SK-N-MC (cell line): Measurements from ENCODE around the gene AGAP1.

Experiments used
- DNase-seq: peaks from one replicate; pipeline ENCODE4 v3.0.0-alpha.2; 2011; ENCODE audit warnings: low read depth, low spot score
- H3K27ac ChIP-seq: fragments of 200-600 bp; sonication (generic); 2 replicates; pipeline ENCODE4 v1.5.1; 2016; ENCODE audit warnings: mixed run types
- H3K36me3 ChIP-seq: fragments of 200-600 bp; sonication (generic); 2 replicates; pipeline ENCODE4 v1.6.1; 2017; ENCODE audit warnings: antibody characterized with exemption, low read length, mixed read lengths; ENCODE audit not compliant: insufficient read depth
- H3K4me3 ChIP-seq: fragments of 200-600 bp; sonication (generic); 2 replicates; pipeline ENCODE4 v1.5.1; 2016
- H3K9ac ChIP-seq: fragments of 200-600 bp; sonication (generic); 2 replicates; pipeline ENCODE4 v1.8.0; 2017; ENCODE audit warnings: mixed run types, mixed read lengths; ENCODE audit not compliant: insufficient read length
- H3K9me3 ChIP-seq: fragments of 200-600 bp; sonication (generic); 2 replicates; pipeline ENCODE4 v1.6.1; 2017; ENCODE audit warnings: low read depth, mild to moderate bottlenecking, antibody characterized with exemption, low read length, moderate library complexity, mixed read lengths
- EZH2 ChIP-seq: fragments of 200-600 bp; sonication (generic); IDR thresholded peaks from one replicate; pipeline ENCODE4 v1.6.1; 2017; ENCODE audit warnings: antibody characterized with exemption
- FOXP2 ChIP-seq: optimal IDR thresholded peaks from 2 replicates; pipeline ENCODE3; 2011; ENCODE audit warnings: mild to moderate bottlenecking, moderate library complexity; ENCODE audit not compliant: insufficient read depth; ENCODE audit errors: extremely low read length, control extremely low read depth
- POLR2AphosphoS5 ChIP-seq: IDR thresholded peaks from 2 replicates; pipeline ENCODE4 v1.6.1; 2012; ENCODE audit warnings: mild to moderate bottlenecking, low read depth, low read length, borderline replicate concordance

Gene AGAP1

DNA sequence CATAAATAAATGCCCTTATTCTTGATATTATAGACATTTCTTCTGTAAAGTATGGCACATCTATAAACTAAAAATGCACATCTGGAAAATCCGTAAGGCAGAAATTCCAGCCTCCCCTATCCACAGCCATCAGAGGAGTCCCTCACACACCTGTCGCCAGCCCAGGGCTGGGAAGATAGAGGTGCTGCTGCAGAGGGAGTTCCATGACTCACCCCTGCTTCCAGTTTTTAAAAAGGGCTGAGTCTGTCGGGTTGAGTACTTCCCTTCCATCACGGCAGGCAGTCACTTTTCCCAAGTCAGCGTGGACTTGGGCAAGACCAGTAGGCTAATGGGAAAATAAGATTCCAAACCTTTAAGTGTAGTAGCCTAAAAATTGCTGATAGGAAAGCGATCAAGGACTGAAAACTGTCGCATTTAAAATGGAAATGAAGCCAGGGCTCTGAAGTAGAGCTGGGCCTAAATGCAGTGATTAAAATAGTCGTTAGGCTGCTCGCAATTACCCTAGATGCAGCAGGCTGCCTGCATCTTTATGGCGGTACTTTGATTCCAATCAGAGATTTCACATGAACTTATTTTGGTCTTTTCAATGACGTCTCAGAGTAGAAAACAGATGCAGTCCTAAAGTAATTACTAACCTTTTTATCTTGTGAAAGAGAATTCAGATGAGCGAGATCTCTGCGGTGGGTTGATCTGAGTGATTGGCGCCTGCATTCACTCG lies 280.5 kb downstream of the AGAP1 start:
- Histone ChIP-seq H3K9ac (no peak overlapping the region), H3K27ac (no peak overlapping the region), H3K36me3 (no peaks in the 10 kb centered on the region; the same call in 1 of the 2 replicates), H3K4me3 (no peak overlapping the region), H3K9me3 (no peaks in the 10 kb centered on the region)
- DNase-seq, result no peak
- no peak for TF ChIP-seq POLR2AphosphoS5
- no peak for TF ChIP-seq FOXP2
- no peak for TF ChIP-seq EZH2

DNA sequence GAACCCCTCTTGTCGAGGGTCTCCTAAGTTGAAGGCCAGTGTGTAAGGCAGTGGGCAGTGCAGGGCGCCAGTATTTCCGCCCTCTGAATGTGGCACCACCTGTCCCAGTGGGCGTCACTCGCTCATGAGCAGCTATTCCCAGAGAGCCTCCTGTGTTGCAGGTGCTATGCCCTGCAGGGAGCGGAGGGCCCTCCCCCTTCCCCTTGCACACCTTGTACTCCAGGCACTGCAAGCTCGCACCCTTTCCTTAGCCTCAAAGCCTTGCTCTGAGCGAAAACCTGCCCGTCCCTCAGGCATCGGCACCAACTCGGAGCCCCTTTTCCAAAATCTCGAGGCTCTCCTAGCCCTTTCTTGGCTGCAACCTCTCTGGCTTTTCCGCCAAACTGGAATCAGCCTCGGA lies 282.7 kb downstream of the AGAP1 start:
- TF ChIP-seq POLR2AphosphoS5, result no peak
- no peak for TF ChIP-seq FOXP2
- TF ChIP-seq EZH2, result no peak
- no peak overlapping the region for H3K27ac ChIP-seq

DNA sequence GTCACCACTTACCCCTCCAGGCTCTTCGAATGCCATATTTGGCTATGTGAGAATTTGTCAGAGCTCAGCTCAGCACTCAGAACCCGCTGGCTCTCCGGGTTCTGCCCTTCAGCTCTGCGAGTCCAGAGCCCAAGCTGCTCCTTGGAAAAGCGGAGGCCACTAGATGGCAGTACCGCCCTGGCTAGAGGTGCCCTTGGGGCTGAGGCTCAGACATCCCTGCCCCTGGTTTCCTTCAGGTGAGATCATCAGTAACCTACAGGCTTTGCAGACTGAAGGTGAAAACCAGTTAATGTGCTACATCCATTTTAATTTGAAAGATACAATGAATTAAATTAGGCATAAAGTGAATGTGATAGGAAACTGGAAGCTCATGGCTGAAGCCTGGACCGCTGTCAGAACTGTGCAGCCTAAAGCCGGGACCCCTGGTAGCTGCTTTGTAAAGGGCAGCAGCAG lies 285.6 kb downstream of the AGAP1 start:
- Histone ChIP-seq H3K36me3 (no peaks in the 10 kb centered on the region), H3K4me3 (no peak overlapping the region), H3K9me3 (no peaks in the 10 kb centered on the region), H3K9ac (no peak overlapping the region), H3K27ac (no peak overlapping the region)
- DNase-seq, result no peak
- TF ChIP-seq EZH2 (no peak), FOXP2 (no peak), POLR2AphosphoS5 (no peak)

More for the DNA sequence above, 282.7 kb downstream of the AGAP1 start:
- Histone ChIP-seq H3K9ac (no peak overlapping the region), H3K9me3 (no peaks in the 10 kb centered on the region), H3K36me3 (no peaks in the 10 kb centered on the region; the same call in 1 of the 2 replicates), H3K4me3 (no peak overlapping the region)
- no peak for DNase-seq

DNA sequence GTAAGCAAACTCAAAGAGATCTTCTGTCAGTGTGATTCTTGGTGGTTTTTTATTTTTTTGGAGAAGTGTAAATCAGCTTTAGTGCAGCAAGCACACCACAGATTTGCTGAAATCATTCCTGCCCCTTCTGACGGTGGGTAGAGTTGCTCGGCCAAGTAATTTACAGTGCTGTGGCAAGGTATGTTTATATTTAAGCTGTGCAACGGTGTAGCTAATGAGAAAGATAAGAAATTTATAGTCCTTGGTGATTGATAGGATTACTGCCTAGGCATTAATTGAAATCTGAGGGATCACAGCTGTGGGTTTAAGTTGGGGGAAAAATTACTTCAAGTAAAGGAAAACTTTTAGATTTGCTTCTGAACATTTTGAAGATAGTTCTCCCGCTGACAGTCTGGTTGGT lies 286.6 kb downstream of the AGAP1 start:
- Histone ChIP-seq H3K36me3 (no peaks in the 10 kb centered on the region), H3K27ac (no peak overlapping the region), H3K9me3 (no peaks in the 10 kb centered on the region), H3K4me3 (no peak overlapping the region), H3K9ac (no peak overlapping the region)
- TF ChIP-seq FOXP2 (no peak), EZH2 (no peak), POLR2AphosphoS5 (no peak)
- no peak for DNase-seq

DNA sequence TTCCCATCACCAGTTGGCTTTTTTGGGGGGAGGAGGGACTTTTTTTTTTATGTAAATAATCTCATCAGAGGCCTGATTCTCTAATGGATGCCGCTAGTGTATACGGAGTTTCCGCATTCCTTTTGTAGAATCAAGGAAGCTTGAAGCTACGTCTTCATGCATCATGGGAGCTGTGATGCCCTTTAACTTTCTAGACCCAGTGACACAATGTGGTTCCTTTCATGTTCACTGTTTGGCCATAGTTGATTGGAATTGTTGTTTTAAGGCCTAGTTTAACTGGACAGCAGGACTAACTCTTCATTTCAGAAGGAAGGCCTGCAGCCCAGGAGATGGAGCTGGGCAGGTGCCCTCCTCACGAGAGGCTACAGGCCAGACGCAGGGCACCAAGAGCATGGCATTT lies 287.9 kb downstream of the AGAP1 start:
- H3K4me3 ChIP-seq, result no peak overlapping the region
- no peak for TF ChIP-seq FOXP2
- no peak for TF ChIP-seq POLR2AphosphoS5
- no peak for TF ChIP-seq EZH2
- H3K27ac ChIP-seq, result no peak overlapping the region
- no peaks in the 10 kb centered on the region for H3K9me3 ChIP-seq
- no peaks in the 10 kb centered on the region for H3K36me3 ChIP-seq
- no peak for DNase-seq
- no peak overlapping the region for H3K9ac ChIP-seq

DNA sequence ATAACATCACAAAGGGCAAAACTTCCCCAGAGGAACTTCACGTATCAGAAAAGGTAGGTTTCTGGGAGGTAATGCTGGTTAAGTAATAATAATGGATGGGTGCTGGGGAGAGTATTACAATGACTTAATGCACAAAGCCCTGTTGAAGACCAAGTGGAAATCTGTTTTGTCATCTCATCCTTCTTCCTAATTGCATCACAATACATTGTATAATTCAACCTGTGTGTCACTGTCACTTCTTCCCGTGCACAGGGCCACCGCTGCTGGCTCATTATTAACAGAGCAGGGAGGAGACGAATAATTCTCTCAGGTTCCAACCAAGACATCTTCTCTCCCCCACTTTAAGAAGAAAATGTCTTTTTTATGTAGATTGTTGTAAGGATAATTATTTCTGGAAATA lies 290.9 kb downstream of the AGAP1 start:
- DNase-seq, result no peak
- no peak overlapping the region for H3K9ac ChIP-seq
- H3K4me3 ChIP-seq, result no peak overlapping the region
- H3K9me3 ChIP-seq, result no peaks in the 10 kb centered on the region
- peaks cover 6% of the 10 kb centered on the region; the same call in 1 of the 2 replicates for H3K36me3 ChIP-seq
- TF ChIP-seq FOXP2, result no peak
- no peak for TF ChIP-seq POLR2AphosphoS5
- no peak for TF ChIP-seq EZH2
- H3K27ac ChIP-seq, result no peak overlapping the region

DNA sequence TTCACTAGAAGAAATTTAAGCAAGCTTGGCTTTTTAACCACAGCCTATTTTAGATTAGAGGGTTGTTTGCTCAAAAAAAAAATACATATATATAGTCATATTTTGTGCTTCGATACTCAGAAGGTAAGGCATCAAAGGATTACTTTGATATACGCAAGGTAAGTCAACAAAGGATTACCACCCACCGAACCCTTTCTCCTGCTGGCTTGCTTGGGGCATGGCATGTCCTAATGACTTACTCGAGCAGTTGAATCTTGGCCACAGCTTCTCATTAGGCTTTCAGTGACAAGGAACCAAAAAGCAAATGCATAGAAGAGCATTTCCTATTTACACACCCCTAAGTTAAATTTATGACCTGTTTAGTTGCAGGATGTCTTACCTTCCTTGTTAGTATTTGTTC lies 295.7 kb downstream of the AGAP1 start:
- Histone ChIP-seq H3K36me3 (peaks cover 6% of the 10 kb centered on the region; the same call in 1 of the 2 replicates), H3K4me3 (no peak overlapping the region), H3K9me3 (no peaks in the 10 kb centered on the region), H3K27ac (no peak overlapping the region), H3K9ac (no peak overlapping the region)
- no peak for TF ChIP-seq FOXP2
- no peak for TF ChIP-seq EZH2
- no peak for TF ChIP-seq POLR2AphosphoS5
- DNase-seq, result no peak

DNA sequence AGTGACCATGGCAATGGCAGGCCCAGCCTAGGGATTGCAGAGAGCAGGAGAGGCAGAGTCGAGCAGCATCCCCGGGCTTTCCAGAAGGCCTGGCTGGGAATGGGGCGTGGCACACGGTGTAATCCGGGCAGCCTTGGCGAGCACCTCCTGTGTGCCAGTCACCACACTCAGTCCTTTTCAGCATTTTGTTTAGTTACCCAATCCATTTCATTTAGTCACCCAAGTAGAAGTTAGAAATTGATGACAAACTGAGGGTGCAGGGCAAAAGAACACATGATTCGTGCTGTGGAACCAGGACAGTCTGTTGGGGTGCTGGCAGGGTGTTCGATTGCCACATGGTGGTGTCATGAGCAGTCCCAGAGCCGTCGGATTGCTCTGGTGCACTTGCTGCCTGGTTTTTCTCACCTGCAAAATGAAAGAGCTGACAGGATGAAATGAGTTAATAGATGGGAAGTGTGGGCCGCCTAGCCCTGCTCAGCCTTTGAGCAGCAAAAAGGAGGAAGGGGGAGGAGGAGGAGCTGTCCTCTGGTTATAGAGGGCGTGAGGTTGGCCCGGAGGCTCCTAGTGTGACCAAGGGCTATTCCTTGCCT lies 299.4 kb downstream of the AGAP1 start:
- DNase-seq, result no peak
- H3K9me3 ChIP-seq, result no peaks in the 10 kb centered on the region

More for the DNA sequence above, 299.4 kb downstream of the AGAP1 start:
- no peak overlapping the region for H3K4me3 ChIP-seq
- peaks cover 11% of the 10 kb centered on the region; the same call in 1 of the 2 replicates for H3K36me3 ChIP-seq
- H3K9ac ChIP-seq, result no peak overlapping the region
- TF ChIP-seq POLR2AphosphoS5 (no peak), EZH2 (no peak), FOXP2 (no peak)
- no peak overlapping the region for H3K27ac ChIP-seq
